ENCODE data around the gene DENND2A.

DNA sequence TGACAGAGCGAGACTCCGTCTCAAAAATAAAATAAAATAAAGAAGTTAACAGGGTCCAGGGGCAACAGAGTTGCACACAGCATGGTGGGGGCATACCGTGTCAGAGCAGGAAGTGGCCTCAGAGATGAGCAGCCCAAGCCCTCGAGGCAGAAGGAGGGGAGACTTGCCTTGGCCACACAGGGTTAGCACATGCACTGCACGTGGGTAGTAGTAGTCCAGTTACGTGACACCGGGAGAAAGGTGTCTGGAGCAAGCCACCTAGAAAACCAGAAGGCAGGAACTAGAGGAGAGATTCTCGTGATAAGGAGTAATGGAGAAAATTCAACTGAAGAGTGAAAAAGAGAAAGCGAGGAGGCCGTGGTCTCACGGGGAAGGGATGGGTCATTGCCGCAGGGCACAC lies 9.8 kb upstream of the DENND2A start:
- TF ChIP-seq, protein P1, sequence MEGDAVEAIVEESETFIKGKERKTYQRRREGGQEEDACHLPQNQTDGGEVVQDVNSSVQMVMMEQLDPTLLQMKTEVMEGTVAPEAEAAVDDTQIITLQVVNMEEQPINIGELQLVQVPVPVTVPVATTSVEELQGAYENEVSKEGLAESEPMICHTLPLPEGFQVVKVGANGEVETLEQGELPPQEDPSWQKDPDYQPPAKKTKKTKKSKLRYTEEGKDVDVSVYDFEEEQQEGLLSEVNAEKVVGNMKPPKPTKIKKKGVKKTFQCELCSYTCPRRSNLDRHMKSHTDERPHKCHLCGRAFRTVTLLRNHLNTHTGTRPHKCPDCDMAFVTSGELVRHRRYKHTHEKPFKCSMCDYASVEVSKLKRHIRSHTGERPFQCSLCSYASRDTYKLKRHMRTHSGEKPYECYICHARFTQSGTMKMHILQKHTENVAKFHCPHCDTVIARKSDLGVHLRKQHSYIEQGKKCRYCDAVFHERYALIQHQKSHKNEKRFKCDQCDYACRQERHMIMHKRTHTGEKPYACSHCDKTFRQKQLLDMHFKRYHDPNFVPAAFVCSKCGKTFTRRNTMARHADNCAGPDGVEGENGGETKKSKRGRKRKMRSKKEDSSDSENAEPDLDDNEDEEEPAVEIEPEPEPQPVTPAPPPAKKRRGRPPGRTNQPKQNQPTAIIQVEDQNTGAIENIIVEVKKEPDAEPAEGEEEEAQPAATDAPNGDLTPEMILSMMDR (IDR thresholded peaks at IDR 0.05; ENCODE audit: low read length): no peak
- TF ChIP-seq EZH2 (IDR thresholded peaks at IDR 0.05; ENCODE audit: borderline replicate concordance, low read length): no peak

All from OCI-LY1 (cell line).